AG09309 (cell line): Measurements from ENCODE around the gene VEGFC.

Experiments used
- DNase-seq: peaks from one replicate; pipeline ENCODE4 v3.0.0-alpha.2; 2010; ENCODE audit warnings: low read depth
- H3K4me3 ChIP-seq: 2 replicates; pipeline ENCODE4 v1.5.1; 2011; ENCODE audit warnings: mild to moderate bottlenecking, low read depth, low read length, moderate library complexity; ENCODE audit not compliant: control insufficient read depth
- TF ChIP-seq, protein P1 (sequence below): IDR thresholded peaks from 2 replicates; pipeline ENCODE4 v1.5.1; 2011; ENCODE audit warnings: mild to moderate bottlenecking, low read depth, low read length, inconsistent platforms; ENCODE audit not compliant: insufficient read depth, control insufficient read depth; ENCODE audit errors: missing control alignments

The VEGFC gene

GRCh38 chr4:176778063-176778462 is 14.7 kb downstream of the VEGFC start:
- H3K4me3 ChIP-seq = no peak overlapping the region
- no peak for DNase-seq
- TF ChIP-seq, protein P1, sequence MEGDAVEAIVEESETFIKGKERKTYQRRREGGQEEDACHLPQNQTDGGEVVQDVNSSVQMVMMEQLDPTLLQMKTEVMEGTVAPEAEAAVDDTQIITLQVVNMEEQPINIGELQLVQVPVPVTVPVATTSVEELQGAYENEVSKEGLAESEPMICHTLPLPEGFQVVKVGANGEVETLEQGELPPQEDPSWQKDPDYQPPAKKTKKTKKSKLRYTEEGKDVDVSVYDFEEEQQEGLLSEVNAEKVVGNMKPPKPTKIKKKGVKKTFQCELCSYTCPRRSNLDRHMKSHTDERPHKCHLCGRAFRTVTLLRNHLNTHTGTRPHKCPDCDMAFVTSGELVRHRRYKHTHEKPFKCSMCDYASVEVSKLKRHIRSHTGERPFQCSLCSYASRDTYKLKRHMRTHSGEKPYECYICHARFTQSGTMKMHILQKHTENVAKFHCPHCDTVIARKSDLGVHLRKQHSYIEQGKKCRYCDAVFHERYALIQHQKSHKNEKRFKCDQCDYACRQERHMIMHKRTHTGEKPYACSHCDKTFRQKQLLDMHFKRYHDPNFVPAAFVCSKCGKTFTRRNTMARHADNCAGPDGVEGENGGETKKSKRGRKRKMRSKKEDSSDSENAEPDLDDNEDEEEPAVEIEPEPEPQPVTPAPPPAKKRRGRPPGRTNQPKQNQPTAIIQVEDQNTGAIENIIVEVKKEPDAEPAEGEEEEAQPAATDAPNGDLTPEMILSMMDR = no peak

DNA sequence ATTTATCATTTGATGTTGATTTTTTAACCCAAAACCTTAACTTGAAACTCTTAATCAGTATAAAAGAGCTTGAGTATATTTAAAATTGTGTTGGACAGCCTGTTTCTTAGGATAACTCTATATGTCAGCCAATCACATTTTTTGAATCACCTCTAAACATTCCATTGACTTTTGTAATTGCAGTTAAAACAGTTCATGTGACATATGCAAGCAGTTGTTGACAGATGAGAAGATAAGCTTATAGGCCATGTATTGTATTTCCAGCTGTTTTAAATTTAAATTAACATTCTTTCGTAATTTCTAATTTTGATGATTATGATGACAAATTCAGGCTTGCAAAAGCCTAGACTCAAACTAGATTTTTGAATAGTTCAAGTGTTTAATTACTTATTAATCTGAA is 17.4 kb downstream of the VEGFC start:
- no peak for DNase-seq
- TF ChIP-seq, protein P1 = no peak
- H3K4me3 ChIP-seq = no peak overlapping the region

GRCh38 chr4:176774852-176775251 is 17.9 kb downstream of the VEGFC start:
- TF ChIP-seq, protein P1 = no peak
- H3K4me3 ChIP-seq = no peak overlapping the region
- DNase-seq = no peak

DNA sequence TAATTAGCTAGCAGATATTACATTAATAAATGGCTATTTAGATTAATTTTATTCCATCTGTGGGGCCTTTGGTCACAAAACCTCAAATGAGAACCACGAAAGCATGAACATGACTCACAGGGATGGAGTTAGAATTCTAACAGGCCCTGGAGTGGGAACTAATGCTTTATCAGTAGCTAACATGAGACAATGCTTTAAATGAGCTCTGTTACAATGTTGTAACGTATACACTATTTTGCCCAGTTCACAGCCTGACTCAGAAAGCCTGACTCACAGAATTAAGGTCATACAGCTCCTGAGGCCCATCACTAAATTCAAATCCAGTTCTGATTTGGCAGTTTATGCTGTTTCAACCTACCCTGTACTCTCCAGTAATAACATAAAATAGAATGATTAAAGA is 23.2 kb downstream of the VEGFC start:
- no peak overlapping the region for H3K4me3 ChIP-seq
- TF ChIP-seq, protein P1 = no peak
- peak; percentile 87 for DNase-seq

- DNase-seq = no peak
- H3K4me3 ChIP-seq = no peak overlapping the region
- TF ChIP-seq, protein P1 = no peak
Measured at GRCh38 chr4:176767183-176767582, 25.5 kb downstream of the VEGFC start.

- H3K4me3 ChIP-seq = no peak overlapping the region
- DNase-seq = no peak
- TF ChIP-seq, protein P1 = no peak
Measured at GRCh38 chr4:176762661-176763308, 29.9 kb downstream of the VEGFC start.
